Thyroid gland (tissue), 4 donors: ENCODE results near the gene HSD11B2.

Experiments
- POLR2A ChIP-seq, 2 donors: fragments of 450-650 bp; IDR thresholded peaks; one replicate each; pipeline ENCODE4 v1.6.1; 2017; ENCODE audit warnings: antibody characterized with exemption in 2 of 2, mild to moderate bottlenecking in 2 of 2, moderate library complexity in 1 of 2
- TF ChIP-seq, protein P1 (sequence below), 6 experiments: fragments of 200-600 bp in 3 of 6; fragments of 450-650 bp in 3 of 6; sonication (generic) in 3 of 6; IDR thresholded peaks; one replicate each; pipeline ENCODE4 v1.5.1; 2016 to 2019; ENCODE audit warnings: antibody characterized with exemption in 6 of 6, mild to moderate bottlenecking in 2 of 6, inconsistent platforms in 1 of 6, moderate library complexity in 1 of 6

DNA sequence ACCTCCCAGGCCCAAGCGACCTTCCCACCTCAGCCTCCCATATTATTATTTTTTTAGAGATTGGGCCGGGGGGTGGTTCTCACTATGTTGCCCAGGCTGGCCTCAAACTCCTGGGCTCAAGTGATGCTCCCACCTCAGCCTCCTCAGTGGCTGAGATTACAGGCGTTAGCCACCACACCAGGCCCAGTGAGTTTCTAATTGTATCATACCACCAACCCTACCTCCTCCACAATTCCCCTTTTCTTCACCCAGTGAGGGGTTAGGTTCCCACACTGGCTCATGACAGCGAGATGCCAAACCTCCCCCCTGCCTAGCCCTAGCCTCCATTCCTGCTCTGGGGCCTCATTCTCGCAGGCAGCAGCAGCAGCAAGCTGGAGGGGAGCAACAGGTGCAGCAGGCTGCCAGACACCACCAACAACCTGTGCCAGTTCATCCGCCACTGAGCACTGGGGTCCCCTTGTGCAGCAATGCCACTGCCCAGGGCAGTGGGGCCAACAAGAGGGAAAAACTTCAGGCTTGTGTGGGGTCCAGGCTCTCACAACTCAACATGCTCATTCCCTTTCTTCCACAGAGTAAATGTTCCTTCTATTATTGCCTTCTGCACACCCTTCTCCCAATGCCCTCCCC lies 41.0 kb downstream of the HSD11B2 start:
- TF ChIP-seq, protein P1, sequence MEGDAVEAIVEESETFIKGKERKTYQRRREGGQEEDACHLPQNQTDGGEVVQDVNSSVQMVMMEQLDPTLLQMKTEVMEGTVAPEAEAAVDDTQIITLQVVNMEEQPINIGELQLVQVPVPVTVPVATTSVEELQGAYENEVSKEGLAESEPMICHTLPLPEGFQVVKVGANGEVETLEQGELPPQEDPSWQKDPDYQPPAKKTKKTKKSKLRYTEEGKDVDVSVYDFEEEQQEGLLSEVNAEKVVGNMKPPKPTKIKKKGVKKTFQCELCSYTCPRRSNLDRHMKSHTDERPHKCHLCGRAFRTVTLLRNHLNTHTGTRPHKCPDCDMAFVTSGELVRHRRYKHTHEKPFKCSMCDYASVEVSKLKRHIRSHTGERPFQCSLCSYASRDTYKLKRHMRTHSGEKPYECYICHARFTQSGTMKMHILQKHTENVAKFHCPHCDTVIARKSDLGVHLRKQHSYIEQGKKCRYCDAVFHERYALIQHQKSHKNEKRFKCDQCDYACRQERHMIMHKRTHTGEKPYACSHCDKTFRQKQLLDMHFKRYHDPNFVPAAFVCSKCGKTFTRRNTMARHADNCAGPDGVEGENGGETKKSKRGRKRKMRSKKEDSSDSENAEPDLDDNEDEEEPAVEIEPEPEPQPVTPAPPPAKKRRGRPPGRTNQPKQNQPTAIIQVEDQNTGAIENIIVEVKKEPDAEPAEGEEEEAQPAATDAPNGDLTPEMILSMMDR (IDR thresholded peaks at IDR 0.05) = no peak
- no peak for TF ChIP-seq POLR2A (IDR thresholded peaks at IDR 0.05)
